Measurements from ENCODE around the gene CMTM7.
"Not testable (repeated sequence)": the region's sequence is repeated elsewhere in the genome, so short reads cannot be mapped to it uniquely, and the experiment has no call there.

The CMTM7 gene

GRCh38 chr3:32436816-32437189, 45.1 kb downstream of the CMTM7 start:
- no peak for DNase-seq (ENCODE audit: low spot score)

- DNase-seq (ENCODE audit: low spot score) = no peak
Observed at GRCh38 chr3:32437896-32438295, 46.2 kb downstream of the CMTM7 start.

GRCh38 chr3:32438596-32439344, 47.1 kb downstream of the CMTM7 start:
- DNase-seq (ENCODE audit: low spot score) = no peak

GRCh38 chr3:32439421-32439820, 47.8 kb downstream of the CMTM7 start:
- not testable (repeated sequence) for DNase-seq (ENCODE audit: low spot score)

GRCh38 chr3:32440611-32441350, 49.1 kb downstream of the CMTM7 start:
- DNase-seq (ENCODE audit: low spot score) = no peak

- DNase-seq (ENCODE audit: low spot score) = no peak
Observed at GRCh38 chr3:32442766-32443165, 51.1 kb downstream of the CMTM7 start.

GRCh38 chr3:32443478-32443877, 51.8 kb downstream of the CMTM7 start:
- no peak for DNase-seq (ENCODE audit: low spot score)

- DNase-seq (ENCODE audit: low spot score) = no peak
Observed at GRCh38 chr3:32447865-32448400, 56.3 kb downstream of the CMTM7 start.

GRCh38 chr3:32448686-32449474, 57.2 kb downstream of the CMTM7 start:
- peak; percentile 19 for DNase-seq (ENCODE audit: low spot score)

GRCh38 chr3:32449691-32450090, 58.0 kb downstream of the CMTM7 start:
- DNase-seq (ENCODE audit: low spot score) = no peak

- DNase-seq (ENCODE audit: low spot score) = no peak
Observed at GRCh38 chr3:32450426-32450825, 58.8 kb downstream of the CMTM7 start.

GRCh38 chr3:32450992-32451659, 59.5 kb downstream of the CMTM7 start:
- DNase-seq (ENCODE audit: low spot score) = no peak

- no peak for DNase-seq (ENCODE audit: low spot score)
Observed at GRCh38 chr3:32452009-32452408, 60.4 kb downstream of the CMTM7 start.

GRCh38 chr3:32453346-32453745, 61.7 kb downstream of the CMTM7 start:
- DNase-seq (ENCODE audit: low spot score) = no peak

- no peak for DNase-seq (ENCODE audit: low spot score)
Observed at GRCh38 chr3:32454111-32454510, 62.5 kb downstream of the CMTM7 start.

- no peak for DNase-seq (ENCODE audit: low spot score)
Observed at GRCh38 chr3:32454731-32455608, 63.3 kb downstream of the CMTM7 start.

GRCh38 chr3:32455609-32456428, 64.2 kb downstream of the CMTM7 start:
- DNase-seq (ENCODE audit: low spot score) = no peak

- no peak for DNase-seq (ENCODE audit: low spot score)
Observed at GRCh38 chr3:32456429-32457130, 64.9 kb downstream of the CMTM7 start.

- DNase-seq (ENCODE audit: low spot score) = no peak
Observed at GRCh38 chr3:32457971-32458471, 66.4 kb downstream of the CMTM7 start.

Data from putamen (tissue), 1 donor.